Breast epithelium (tissue), 4 donors: ENCODE data around the gene REEP6. TPM values are rescaled to one million over a fixed set of nuclear protein-coding genes. Genes with fewer than 3 reads are reported as not detected.

Source experiments
- DNase-seq, 2 donors: peaks; one replicate each; pipeline ENCODE4 v3.0.0-alpha.2; 2019; ENCODE audit warnings: low spot score in 2 of 2
- H3K27ac ChIP-seq, 2 donors: fragments of 200-600 bp; sonication (generic) in 1 of 2; one replicate each; pipeline ENCODE4 v1.5.1; 2016 to 2019; ENCODE audit warnings: mild to moderate bottlenecking in 1 of 2
- H3K27me3 ChIP-seq, 2 donors: fragments of 200-600 bp; sonication (generic) in 1 of 2; one replicate each; pipeline versions ENCODE4 v1.5.1 to v1.6.0; 2017 to 2019; ENCODE audit warnings: control low read depth in 1 of 2, mild to moderate bottlenecking in 1 of 2
- H3K36me3 ChIP-seq: fragments of 200-600 bp; one replicate; pipeline ENCODE4 v1.5.1; 2019
- H3K4me1 ChIP-seq, 2 donors: fragments of 200-600 bp; sonication (generic); one replicate each; pipeline ENCODE4 v1.5.1; 2016 to 2019; ENCODE audit warnings: control low read depth in 1 of 2
- H3K4me3 ChIP-seq, 3 donors: fragments of 200-600 bp; sonication (generic); 1 replicate in 2 of 3; 2 replicates in 1 of 3; pipeline ENCODE4 v1.5.1; 2016 to 2019; ENCODE audit warnings: mild to moderate bottlenecking in 3 of 3, moderate library complexity in 2 of 3
- H3K9me3 ChIP-seq, 2 donors: fragments of 200-600 bp; sonication (generic) in 1 of 2; one replicate each; pipeline ENCODE4 v1.5.1; 2016 to 2019; ENCODE audit warnings: control low read depth in 1 of 2
- CTCF ChIP-seq, 3 donors: fragments of 450-650 bp; IDR thresholded peaks; one replicate each; pipeline ENCODE4 v1.5.1; 2016 to 2017; ENCODE audit warnings: antibody characterized with exemption in 3 of 3, mild to moderate bottlenecking in 3 of 3, moderate library complexity in 3 of 3
- POLR2A ChIP-seq: fragments of 450-650 bp; IDR thresholded peaks from one replicate; pipeline ENCODE4 v1.6.1; 2016; ENCODE audit warnings: antibody characterized with exemption, mild to moderate bottlenecking, moderate library complexity
- POLR2AphosphoS5 ChIP-seq, 3 donors: sonication (generic); formaldehyde crosslinking; IDR thresholded peaks; one replicate each; pipeline ENCODE4 v1.6.1; 2017; ENCODE audit warnings: antibody characterized with exemption in 3 of 3
- intact Hi-C: fragments of 100-400 bp; cut with DNase I; formaldehyde crosslinking; loops from one replicate; pipeline ENCODE4 v1.15.1; 2023; ENCODE audit warnings: low total_unique reads
- total RNA-seq, 3 donors: library from RNA; depleted of rRNA; stranded (reverse); fragments of >200 nt; gene quantifications; one replicate each; pipeline ENCODE4 v1.1.0, GENCODE V29; 2016

Gene REEP6
- total RNA-seq, 3 donors from 2014 or later: 4.3 to 17.4 (median 11.0) TPM

DNA sequence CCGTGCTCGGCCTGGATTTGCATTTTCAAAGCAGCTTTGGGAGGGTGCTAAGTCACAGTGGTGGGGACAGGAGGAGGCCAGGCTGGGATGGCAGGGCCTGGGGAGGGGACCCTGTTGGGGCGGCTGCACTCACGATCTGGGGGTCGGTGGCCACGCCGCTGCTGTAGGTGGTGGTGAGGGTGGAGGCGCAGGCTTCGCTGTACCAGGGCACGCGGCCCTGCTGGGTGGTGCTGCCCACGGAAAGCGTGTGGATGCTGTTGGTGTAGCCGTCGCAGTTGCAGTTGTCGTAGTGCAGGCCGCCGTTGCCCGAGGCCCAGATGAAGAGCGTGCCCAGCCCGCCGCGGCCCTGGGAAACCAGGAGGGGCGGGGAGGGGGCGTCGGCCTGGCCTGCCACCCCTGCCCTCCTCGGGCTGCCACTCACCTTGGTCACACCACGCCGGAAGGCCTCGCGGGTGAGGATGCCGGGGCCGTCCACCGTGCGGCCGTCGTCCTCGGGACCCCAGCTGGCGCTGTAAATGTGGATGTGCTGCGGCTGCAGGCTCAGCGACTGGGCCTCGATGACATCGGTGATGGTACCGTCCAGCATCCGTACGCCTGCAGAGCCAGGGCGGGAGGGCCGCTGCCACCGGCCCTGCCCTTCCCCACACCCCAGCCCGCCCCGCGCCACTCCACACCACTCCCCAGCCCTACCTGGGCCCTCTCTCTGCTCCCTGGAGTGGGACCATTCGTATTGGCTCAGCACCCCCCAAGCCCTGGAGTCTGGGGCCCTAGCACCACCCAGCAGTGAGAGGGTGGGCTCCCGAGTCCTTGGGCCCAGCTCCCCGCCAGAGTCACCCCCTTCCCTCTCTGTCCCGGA, 4.0 kb upstream of the REEP6 start:
- TF ChIP-seq POLR2A: no peak
- no peak for TF ChIP-seq CTCF (IDR thresholded peaks at IDR 0.05)
- TF ChIP-seq POLR2AphosphoS5 (IDR thresholded peaks at IDR 0.05): no peak
- intact Hi-C loops: no loop called here

DNA sequence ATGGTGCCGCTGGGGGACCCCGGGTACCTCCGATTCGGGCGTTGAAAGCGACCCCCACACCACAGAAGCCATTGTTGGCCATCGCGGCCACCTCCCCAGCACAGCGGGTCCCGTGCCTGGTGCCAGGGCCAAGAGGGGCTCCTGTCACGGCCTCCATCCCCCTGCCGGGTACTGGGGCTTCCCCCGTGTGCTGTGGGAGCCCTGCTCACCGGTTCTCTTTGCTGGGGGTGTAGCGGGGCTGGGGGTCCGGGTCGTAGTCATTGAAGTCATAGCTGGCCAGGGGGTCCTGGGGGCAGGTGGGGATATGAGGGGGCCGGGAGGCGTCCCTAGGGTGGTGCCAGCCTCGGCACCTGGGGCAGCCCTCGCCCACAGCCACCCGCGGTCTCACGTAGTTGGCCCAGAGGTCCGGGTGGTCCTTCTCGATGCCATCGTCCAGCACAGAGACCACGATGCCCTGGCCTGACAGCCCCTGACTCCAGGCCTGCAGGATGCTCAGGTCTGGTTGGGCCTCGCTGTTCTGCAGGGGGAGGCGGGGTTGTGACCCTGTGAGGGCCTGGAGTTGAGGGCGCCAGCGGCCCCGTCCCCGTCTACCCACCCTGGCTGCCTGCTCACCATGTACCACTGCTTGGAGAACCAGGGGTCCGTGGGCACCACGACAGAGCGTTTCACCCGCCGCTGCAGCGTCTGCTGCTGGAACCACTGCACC, 3.3 kb upstream of the REEP6 start:
- Histone ChIP-seq H3K36me3 (no peaks in the 10 kb centered on the region), H3K4me3 (no peak overlapping the region), H3K27ac (no peak overlapping the region), H3K9me3 (no peaks in the 10 kb centered on the region), H3K4me1 (peaks cover 0 to 7% of the 10 kb centered on the region in 2 donors), H3K27me3 (no peaks in the 10 kb centered on the region)
- no peak for TF ChIP-seq POLR2AphosphoS5 (IDR thresholded peaks at IDR 0.05)
- TF ChIP-seq CTCF (IDR thresholded peaks at IDR 0.05): no peak
- TF ChIP-seq POLR2A: no peak
- intact Hi-C loops: no loop called here
- no peak for DNase-seq

More for the DNA sequence above, 4.0 kb upstream of the REEP6 start:
- no peak for DNase-seq
- Histone ChIP-seq H3K36me3 (no peaks in the 10 kb centered on the region), H3K9me3 (no peaks in the 10 kb centered on the region), H3K4me3 (no peak overlapping the region), H3K27ac (no peak overlapping the region), H3K4me1 (peaks cover 0 to 6% of the 10 kb centered on the region in 2 donors), H3K27me3 (no peaks in the 10 kb centered on the region)

- DNase-seq: no peak
- H3K27me3 ChIP-seq: peaks cover 0 to 2% of the 10 kb centered on the region in 2 donors
- intact Hi-C loops: no loop called here
- peaks cover 0 to 7% of the 10 kb centered on the region in 2 donors for H3K4me1 ChIP-seq
- no peak for TF ChIP-seq POLR2A
- TF ChIP-seq CTCF (IDR thresholded peaks at IDR 0.05): no peak
- no peak for TF ChIP-seq POLR2AphosphoS5 (IDR thresholded peaks at IDR 0.05)
- no peak overlapping the region for H3K27ac ChIP-seq
- H3K9me3 ChIP-seq: no peaks in the 10 kb centered on the region
- no peaks in the 10 kb centered on the region for H3K36me3 ChIP-seq
- no peak overlapping the region for H3K4me3 ChIP-seq
These were observed 2.7 kb upstream of the REEP6 start for GRCh38 chr19:1488282-1488601.

GRCh38 chr19:1489463-1490310, 1.3 kb upstream of the REEP6 start:
- TF ChIP-seq POLR2A: no peak
- TF ChIP-seq CTCF (IDR thresholded peaks at IDR 0.05): no peak
- TF ChIP-seq POLR2AphosphoS5 (IDR thresholded peaks at IDR 0.05): no peak
- H3K36me3 ChIP-seq: no peaks in the 10 kb centered on the region
- no peak for DNase-seq
- H3K27me3 ChIP-seq: peaks cover 0 to 2% of the 10 kb centered on the region in 2 donors
- H3K27ac ChIP-seq: peak overlapping the region; percentile 82 to 89
- intact Hi-C loops: no loop called here
- H3K4me3 ChIP-seq: peak overlapping the region; percentile 45 to 71 (median 66)
- no peaks in the 10 kb centered on the region for H3K9me3 ChIP-seq
- H3K4me1 ChIP-seq: peaks cover 0 to 7% of the 10 kb centered on the region in 2 donors
